Measurements from ENCODE around the gene AP1S2.
"Not testable (repeated sequence)": the region's sequence is repeated elsewhere in the genome, so short reads cannot be mapped to it uniquely, and the experiment has no call there.

The AP1S2 gene

DNA sequence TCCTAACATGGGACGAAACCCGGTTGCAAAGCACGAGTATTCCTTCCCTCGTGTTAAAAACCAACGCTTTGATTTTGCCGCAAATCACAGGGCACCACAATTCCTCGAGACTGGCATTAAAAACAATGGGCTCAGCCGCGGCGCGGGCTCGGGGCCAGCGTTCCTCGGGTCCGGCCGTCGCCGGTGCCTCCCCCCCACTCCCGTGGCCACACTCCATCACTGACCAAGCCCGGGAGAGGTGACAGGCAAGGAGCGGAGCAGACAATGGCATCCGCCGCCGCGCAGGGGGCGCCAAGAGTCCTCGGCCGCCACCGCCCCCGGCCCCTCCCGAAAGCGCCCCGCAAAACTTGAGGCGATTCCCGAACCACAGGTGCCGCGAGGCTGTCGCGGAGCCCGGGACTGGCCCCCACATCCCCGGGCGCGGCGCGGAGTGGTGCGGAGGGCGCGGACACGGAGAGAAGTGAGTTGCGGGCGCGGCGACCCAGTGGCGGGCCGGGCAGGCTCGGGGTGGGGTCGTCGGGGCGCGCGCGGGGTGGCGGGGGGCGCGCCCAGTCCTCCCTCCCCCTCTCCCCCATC, 445 bp downstream of the AP1S2 start:
- Histone ChIP-seq H3K27ac (ENCODE audit: low read length) (peak overlapping the region; percentile 63), H3K4me3 (ENCODE audit: low read depth in 1 of 2, low read length in 2 of 2) (peak overlapping the region; percentile 69 to 70)

DNA sequence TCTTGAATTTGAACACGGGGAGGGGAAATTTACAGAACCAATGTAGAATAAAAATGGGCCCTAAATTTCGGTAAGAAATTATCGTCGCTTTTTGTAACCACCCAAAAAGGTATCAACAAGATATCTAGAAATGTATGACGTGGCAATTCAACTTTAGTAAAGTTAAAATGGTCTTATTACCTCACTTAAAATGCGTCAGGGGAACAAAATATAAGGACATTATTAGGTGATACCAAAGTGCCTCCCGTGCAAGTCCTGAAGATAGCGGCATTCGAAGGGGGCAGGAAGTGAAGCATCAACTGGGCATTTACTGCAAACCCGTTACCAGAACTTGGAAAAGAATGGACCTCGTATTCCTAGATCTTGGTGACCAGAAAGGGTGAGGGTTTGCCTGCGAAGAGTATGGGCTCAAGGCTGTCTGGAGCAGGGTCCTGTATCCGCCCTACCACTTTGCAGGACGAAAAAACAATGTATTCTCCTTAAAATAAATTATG, 980 bp downstream of the AP1S2 start:
- Histone ChIP-seq H3K27ac (ENCODE audit: low read length) (peak overlapping the region; percentile 63), H3K27me3 (ENCODE audit: low read depth, low read length) (no peaks in the 10 kb centered on the region), H3K9me3 (ENCODE audit: control insufficient read depth in 1 of 2, low read length in 2 of 2) (no peaks in the 10 kb centered on the region), H3K4me1 (ENCODE audit: control insufficient read depth in 1 of 2, insufficient read depth in 2 of 2, low read length in 2 of 2) (peaks cover 0 to 5% of the 10 kb centered on the region in 2 donors), H3K36me3 (ENCODE audit: control insufficient read depth in 1 of 2, insufficient read depth in 2 of 2, low read length in 2 of 2) (no peaks in the 10 kb centered on the region), H3K4me3 (ENCODE audit: low read depth in 1 of 2, low read length in 2 of 2) (peak overlapping the region; percentile 69 to 70)

More for the DNA sequence above, 445 bp downstream of the AP1S2 start:
- no peaks in the 10 kb centered on the region for H3K27me3 ChIP-seq (ENCODE audit: low read depth, low read length)
- H3K4me1 ChIP-seq (ENCODE audit: control insufficient read depth in 1 of 2, insufficient read depth in 2 of 2, low read length in 2 of 2), result peaks cover 0 to 5% of the 10 kb centered on the region in 2 donors
- no peaks in the 10 kb centered on the region for H3K9me3 ChIP-seq (ENCODE audit: control insufficient read depth in 1 of 2, low read length in 2 of 2)
- H3K36me3 ChIP-seq (ENCODE audit: control insufficient read depth in 1 of 2, insufficient read depth in 2 of 2, low read length in 2 of 2), result no peaks in the 10 kb centered on the region

- Histone ChIP-seq H3K36me3 (ENCODE audit: control insufficient read depth in 1 of 2, insufficient read depth in 2 of 2, low read length in 2 of 2) (peaks cover 0 to 5% of the 10 kb centered on the region in 2 donors), H3K27me3 (ENCODE audit: low read depth, low read length) (no peaks in the 10 kb centered on the region), H3K4me3 (ENCODE audit: low read depth in 1 of 2, low read length in 2 of 2) (no peak overlapping the region), H3K4me1 (ENCODE audit: control insufficient read depth in 1 of 2, insufficient read depth in 2 of 2, low read length in 2 of 2) (peaks cover 0 to 8% of the 10 kb centered on the region in 2 donors), H3K27ac (ENCODE audit: low read length) (peak overlapping the region; percentile 56), H3K9me3 (ENCODE audit: control insufficient read depth in 1 of 2, low read length in 2 of 2) (no peaks in the 10 kb centered on the region)
These were observed 5.1 kb downstream of the AP1S2 start for GRCh38 chrX:15849555-15849954.

DNA sequence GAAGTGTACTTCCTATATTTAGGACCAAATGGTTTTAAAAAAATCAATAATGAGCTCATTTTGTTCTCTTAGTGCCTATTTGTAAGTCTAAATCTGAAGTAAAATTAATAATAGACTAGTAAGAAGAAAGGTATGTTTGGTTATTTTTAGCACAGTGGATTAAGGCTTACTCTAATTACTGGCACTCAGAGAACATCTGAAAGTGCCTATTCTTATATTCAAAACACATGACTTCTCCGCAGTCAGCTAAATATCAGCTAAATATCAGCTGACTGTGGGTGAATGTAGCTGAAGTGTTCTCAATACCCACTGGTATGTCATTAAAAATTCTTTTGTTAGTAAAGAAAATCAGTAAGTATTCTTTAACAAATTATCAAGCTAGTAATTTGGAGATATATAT, 6.0 kb downstream of the AP1S2 start:
- Histone ChIP-seq H3K27ac (ENCODE audit: low read length) (peak overlapping the region; percentile 56), H3K4me1 (ENCODE audit: control insufficient read depth in 1 of 2, insufficient read depth in 2 of 2, low read length in 2 of 2) (peaks cover 0 to 8% of the 10 kb centered on the region in 2 donors), H3K9me3 (ENCODE audit: control insufficient read depth in 1 of 2, low read length in 2 of 2) (no peaks in the 10 kb centered on the region), H3K4me3 (ENCODE audit: low read depth in 1 of 2, low read length in 2 of 2) (no peak overlapping the region), H3K27me3 (ENCODE audit: low read depth, low read length) (no peaks in the 10 kb centered on the region), H3K36me3 (ENCODE audit: control insufficient read depth in 1 of 2, insufficient read depth in 2 of 2, low read length in 2 of 2) (peaks cover 0 to 6% of the 10 kb centered on the region in 2 donors)

DNA sequence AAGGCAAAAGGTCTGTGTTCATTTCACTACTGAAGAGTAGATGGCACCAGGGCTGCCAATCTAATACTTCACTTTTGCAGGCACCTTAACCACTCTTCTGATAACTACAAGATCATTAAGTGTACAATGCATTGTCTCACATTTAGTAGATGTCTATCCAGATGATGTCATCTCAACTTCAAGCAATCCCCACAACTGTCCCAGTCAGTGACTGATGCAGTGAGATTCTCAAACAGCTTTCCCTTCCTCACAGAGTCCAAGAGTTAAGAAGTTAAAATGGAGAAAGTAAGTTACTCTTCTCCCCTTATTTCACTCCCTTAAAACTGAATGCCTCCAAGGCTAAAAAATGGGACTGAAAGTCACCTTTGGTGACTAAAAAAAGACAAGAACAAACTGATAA, 10.7 kb downstream of the AP1S2 start:
- no peak overlapping the region for H3K4me3 ChIP-seq (ENCODE audit: low read depth in 1 of 2, low read length in 2 of 2)
- no peaks in the 10 kb centered on the region for H3K9me3 ChIP-seq (ENCODE audit: control insufficient read depth in 1 of 2, low read length in 2 of 2)
- no peak overlapping the region for H3K27ac ChIP-seq (ENCODE audit: low read length)
- H3K4me1 ChIP-seq (ENCODE audit: control insufficient read depth in 1 of 2, insufficient read depth in 2 of 2, low read length in 2 of 2), result peaks cover 0 to 4% of the 10 kb centered on the region in 2 donors
- peaks cover 0 to 6% of the 10 kb centered on the region in 2 donors for H3K36me3 ChIP-seq (ENCODE audit: control insufficient read depth in 1 of 2, insufficient read depth in 2 of 2, low read length in 2 of 2)
- no peaks in the 10 kb centered on the region for H3K27me3 ChIP-seq (ENCODE audit: low read depth, low read length)

DNA sequence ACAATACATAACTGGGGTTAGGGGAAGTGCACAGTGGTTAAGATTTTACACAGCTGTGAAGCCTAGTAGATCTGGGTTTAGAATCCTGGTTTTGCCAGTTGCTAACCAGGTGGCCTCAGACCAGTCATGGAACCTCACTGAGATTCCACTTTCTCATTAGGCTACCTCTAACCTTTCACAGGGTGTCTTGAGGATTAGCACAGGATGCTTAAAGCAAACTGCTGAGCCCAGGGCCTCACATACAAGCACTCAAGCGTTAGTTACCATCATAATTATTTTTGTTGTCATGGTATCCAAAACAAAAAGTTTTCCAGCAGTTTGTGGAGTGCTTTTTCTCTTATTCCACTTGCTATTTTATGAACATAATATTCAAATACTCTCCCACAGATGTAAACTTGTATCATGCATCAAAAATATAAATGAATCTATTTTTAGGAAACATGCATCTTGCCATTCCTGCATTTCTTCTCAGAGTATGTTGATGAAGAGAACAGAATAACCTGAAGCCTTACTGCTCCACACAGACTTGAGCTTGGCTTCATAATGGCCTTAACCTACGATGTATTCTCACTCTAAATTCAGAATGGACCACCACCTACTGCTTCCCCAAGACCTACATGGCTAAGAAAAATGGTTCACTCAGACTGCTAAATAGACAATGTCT, 12.6 kb downstream of the AP1S2 start:
- no peaks in the 10 kb centered on the region for H3K9me3 ChIP-seq (ENCODE audit: control insufficient read depth in 1 of 2, low read length in 2 of 2)
- peaks cover 0 to 4% of the 10 kb centered on the region in 2 donors for H3K4me1 ChIP-seq (ENCODE audit: control insufficient read depth in 1 of 2, insufficient read depth in 2 of 2, low read length in 2 of 2)
- H3K36me3 ChIP-seq (ENCODE audit: control insufficient read depth in 1 of 2, insufficient read depth in 2 of 2, low read length in 2 of 2), result peaks cover 0 to 6% of the 10 kb centered on the region in 2 donors
- H3K4me3 ChIP-seq (ENCODE audit: low read depth in 1 of 2, low read length in 2 of 2), result no peak overlapping the region
- no peak overlapping the region for H3K27ac ChIP-seq (ENCODE audit: low read length)
- no peaks in the 10 kb centered on the region for H3K27me3 ChIP-seq (ENCODE audit: low read depth, low read length)

DNA sequence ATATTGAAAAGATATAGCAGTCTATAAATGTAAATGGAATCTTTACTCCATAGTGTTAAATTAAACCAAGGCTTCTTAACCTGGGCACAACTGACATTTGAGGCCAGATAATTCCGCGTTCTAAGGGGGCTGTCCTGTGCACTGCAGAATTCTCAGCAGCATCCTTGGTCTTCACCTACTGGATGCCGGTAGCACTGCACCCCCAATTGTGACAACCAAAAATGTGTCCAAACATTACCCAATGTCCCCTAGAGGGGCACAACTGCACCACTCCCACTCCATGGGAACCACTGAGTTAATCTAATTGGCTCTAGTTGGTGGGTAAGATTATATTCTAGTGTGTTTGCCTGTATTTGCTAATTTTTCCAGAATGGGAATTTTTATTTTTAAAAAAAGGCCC, 16.6 kb downstream of the AP1S2 start:
- no peaks in the 10 kb centered on the region for H3K9me3 ChIP-seq (ENCODE audit: control insufficient read depth in 1 of 2, low read length in 2 of 2)

GRCh38 chrX:15834827-15835595, 19.6 kb downstream of the AP1S2 start:
- H3K36me3 ChIP-seq (ENCODE audit: control insufficient read depth in 1 of 2, insufficient read depth in 2 of 2, low read length in 2 of 2), result no peaks in the 10 kb centered on the region
- H3K4me3 ChIP-seq (ENCODE audit: low read depth in 1 of 2, low read length in 2 of 2), result no peak overlapping the region
- no peaks in the 10 kb centered on the region for H3K9me3 ChIP-seq (ENCODE audit: control insufficient read depth in 1 of 2, low read length in 2 of 2)
- H3K27ac ChIP-seq (ENCODE audit: low read length), result no peak overlapping the region
- no peaks in the 10 kb centered on the region for H3K4me1 ChIP-seq (ENCODE audit: control insufficient read depth in 1 of 2, insufficient read depth in 2 of 2, low read length in 2 of 2)
- no peaks in the 10 kb centered on the region for H3K27me3 ChIP-seq (ENCODE audit: low read depth, low read length)

More for the DNA sequence above, 16.6 kb downstream of the AP1S2 start:
- Histone ChIP-seq H3K27me3 (ENCODE audit: low read depth, low read length) (no peaks in the 10 kb centered on the region), H3K4me1 (ENCODE audit: control insufficient read depth in 1 of 2, insufficient read depth in 2 of 2, low read length in 2 of 2) (no peaks in the 10 kb centered on the region), H3K4me3 (ENCODE audit: low read depth in 1 of 2, low read length in 2 of 2) (no peak overlapping the region), H3K27ac (ENCODE audit: low read length) (no peak overlapping the region), H3K36me3 (ENCODE audit: control insufficient read depth in 1 of 2, insufficient read depth in 2 of 2, low read length in 2 of 2) (no peaks in the 10 kb centered on the region)

GRCh38 chrX:15834053-15834452, 20.6 kb downstream of the AP1S2 start:
- no peak overlapping the region for H3K4me3 ChIP-seq (ENCODE audit: low read depth in 1 of 2, low read length in 2 of 2)
- no peak overlapping the region for H3K27ac ChIP-seq (ENCODE audit: low read length)
- H3K9me3 ChIP-seq (ENCODE audit: control insufficient read depth in 1 of 2, low read length in 2 of 2), result no peaks in the 10 kb centered on the region
- no peaks in the 10 kb centered on the region for H3K27me3 ChIP-seq (ENCODE audit: low read depth, low read length)
- no peaks in the 10 kb centered on the region for H3K4me1 ChIP-seq (ENCODE audit: control insufficient read depth in 1 of 2, insufficient read depth in 2 of 2, low read length in 2 of 2)
- no peaks in the 10 kb centered on the region for H3K36me3 ChIP-seq (ENCODE audit: control insufficient read depth in 1 of 2, insufficient read depth in 2 of 2, low read length in 2 of 2)

- H3K27me3 ChIP-seq (ENCODE audit: low read depth, low read length); H3K27ac ChIP-seq (ENCODE audit: low read length); H3K9me3 ChIP-seq (ENCODE audit: control insufficient read depth in 1 of 2, low read length in 2 of 2); H3K36me3 ChIP-seq (ENCODE audit: control insufficient read depth in 1 of 2, insufficient read depth in 2 of 2, low read length in 2 of 2); H3K4me3 ChIP-seq (ENCODE audit: low read depth in 1 of 2, low read length in 2 of 2); H3K4me1 ChIP-seq (ENCODE audit: control insufficient read depth in 1 of 2, insufficient read depth in 2 of 2, low read length in 2 of 2): not testable (repeated sequence)
These were observed 23.3 kb downstream of the AP1S2 start for GRCh38 chrX:15831347-15831746.

DNA sequence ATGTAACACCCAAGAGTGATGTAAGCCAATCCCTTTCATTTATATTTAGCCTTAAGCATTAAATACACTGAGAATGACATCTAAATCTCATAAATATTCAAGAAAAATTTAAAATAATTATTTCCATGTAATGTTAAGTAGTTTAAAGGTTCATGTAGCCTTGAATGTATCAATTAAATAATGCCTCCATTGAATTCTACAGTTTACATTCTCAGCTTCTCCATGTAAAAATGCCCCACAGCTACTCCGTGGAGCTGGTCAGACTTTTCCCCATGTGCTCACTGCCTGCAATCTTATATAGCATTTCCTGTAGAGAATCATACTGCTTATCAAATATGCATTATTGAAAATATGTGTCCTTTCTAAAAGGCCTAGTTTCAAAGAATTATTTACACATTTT, 25.4 kb downstream of the AP1S2 start:
- Histone ChIP-seq H3K36me3 (ENCODE audit: control insufficient read depth in 1 of 2, insufficient read depth in 2 of 2, low read length in 2 of 2) (no peaks in the 10 kb centered on the region), H3K27me3 (ENCODE audit: low read depth, low read length) (no peaks in the 10 kb centered on the region), H3K27ac (ENCODE audit: low read length) (no peak overlapping the region), H3K4me1 (ENCODE audit: control insufficient read depth in 1 of 2, insufficient read depth in 2 of 2, low read length in 2 of 2) (no peaks in the 10 kb centered on the region), H3K9me3 (ENCODE audit: control insufficient read depth in 1 of 2, low read length in 2 of 2) (no peaks in the 10 kb centered on the region), H3K4me3 (ENCODE audit: low read depth in 1 of 2, low read length in 2 of 2) (no peak overlapping the region)

Measured in muscle layer of duodenum (tissue), 2 donors.